ENCODE data around the gene DUSP18. TPM values are rescaled to one million over a fixed set of nuclear protein-coding genes. Genes with fewer than 3 reads are reported as not detected.

Gene DUSP18
- total RNA-seq (2022; extraction: Qiagen RNA extraction; ENCODE audit: low read depth) = 3.0 to 5.3 TPM (median 4.6 TPM) in 5 replicates

GRCh38 chr22:30667494-30668385 lies at the start of gene DUSP18:
TSS of gene DUSP18 (minus strand) at chr22:30667875. CDS start at chr22:30664003, 3,872 bp downstream.

GRCh38 chr22:30694640-30695350 lies 27.1 kb upstream of the DUSP18 start, which contains the start of gene OSBP2:
TSS of gene OSBP2 (plus strand) at chr22:30694874. CDS start at chr22:30694910, 36 bp downstream.

GRCh38 chr22:30635273-30636225 lies 32.1 kb downstream of the DUSP18 start, which contains the start of gene SLC35E4:
TSS of gene SLC35E4 (plus strand) at chr22:30635781. CDS start at chr22:30636451, 670 bp downstream.

Other genes with a start within 250 kb of the DUSP18 start
- gene MTFP1, start 242.1 kb downstream of the DUSP18 start, total RNA-seq (2022; extraction: Qiagen RNA extraction; ENCODE audit: low read depth) = 70.1 to 77.3 TPM (median 72.6 TPM) in 5 replicates
- gene SEC14L3, start 195.9 kb downstream of the DUSP18 start, total RNA-seq (2022; extraction: Qiagen RNA extraction; ENCODE audit: low read depth) = not detected in 5 replicates
- 4.0 to 6.7 TPM (median 5.1 TPM) in 5 replicates for gene SEC14L4, start 162.2 kb downstream of the DUSP18 start, total RNA-seq (2022; extraction: Qiagen RNA extraction; ENCODE audit: low read depth)
- gene SEC14L6, start 121.1 kb downstream of the DUSP18 start, total RNA-seq (2022; extraction: Qiagen RNA extraction; ENCODE audit: low read depth) = not detected in 5 replicates
- gene GAL3ST1, start 93.2 kb downstream of the DUSP18 start, total RNA-seq (2022; extraction: Qiagen RNA extraction; ENCODE audit: low read depth) = 6.6 to 9.7 TPM (median 7.9 TPM) in 5 replicates
- gene PES1, start 76.0 kb downstream of the DUSP18 start, total RNA-seq (2022; extraction: Qiagen RNA extraction; ENCODE audit: low read depth) = 113 to 122 TPM (median 116 TPM) in 5 replicates
- 3.7 to 5.5 TPM (median 4.3 TPM) in 5 replicates for gene TCN2, start 60.7 kb downstream of the DUSP18 start, total RNA-seq (2022; extraction: Qiagen RNA extraction; ENCODE audit: low read depth)
- 5.2 to 7.6 TPM (median 6.4 TPM) in 5 replicates for gene SLC35E4, start 32.1 kb downstream of the DUSP18 start, total RNA-seq (2022; extraction: Qiagen RNA extraction; ENCODE audit: low read depth)
- 12.4 to 15.0 TPM (median 13.1 TPM) in 5 replicates for gene OSBP2, start 27.0 kb upstream of the DUSP18 start, total RNA-seq (2022; extraction: Qiagen RNA extraction; ENCODE audit: low read depth)